B cell (primary cell): ENCODE measurements around the gene FUCA2. TPM values are rescaled to one million over a fixed set of nuclear protein-coding genes. Genes with fewer than 3 reads are reported as not detected.
A peak's percentile ranks its signal among the peaks of the same experiment; 100 is the strongest.

Experiments used
- ATAC-seq: fragments of 200-7000 bp; cut with Tn5 transposase; one replicate; pipeline ENCODE4 v1.10.0; 2021; ENCODE audit warnings: low read depth, mild to moderate bottlenecking, moderate number of reproducible peaks, moderate library complexity
- CTCF ChIA-PET: fragments of 350-600 bp; sonication (Branson Sonifier 250); formaldehyde crosslinking; loops from one replicate; lab custom pipeline; 2021; ENCODE audit warnings: antibody characterized with exemption, inconsistent platforms; lab: Charles Lee
- POLR2A ChIA-PET: fragments of 350-600 bp; sonication (Branson Sonifier 250); formaldehyde crosslinking; loops from one replicate; lab custom pipeline; 2021; ENCODE audit warnings: antibody characterized with exemption; lab: Charles Lee
- DNase-seq: peaks from one replicate; pipeline ENCODE4 v3.0.0; 2013
- H2AFZ ChIP-seq: 2 replicates; pipeline ENCODE4 v1.6.1; 2012; ENCODE audit warnings: mild to moderate bottlenecking, low read depth, low read length; ENCODE audit not compliant: insufficient read depth, poor library complexity, severe bottlenecking
- H3K27ac ChIP-seq, 2 donors: 1 replicate in 1 of 2; 2 replicates in 1 of 2; pipeline ENCODE4 v1.5.1; 2012 to 2013; ENCODE audit warnings: low read length in 2 of 2, mild to moderate bottlenecking in 2 of 2, moderate library complexity in 1 of 2
- H3K27me3 ChIP-seq, 4 experiments: fragments of 200-600 bp in 1 of 4; sonication (generic) in 1 of 4; replicated peaks in 1 of 4; 1 replicate in 2 of 4; 2 replicates in 2 of 4; pipeline versions ENCODE4 v1.6.1 to v1.7.0; 2013 to 2016; ENCODE audit warnings: low read length in 3 of 4, mild to moderate bottlenecking in 2 of 4, mixed read lengths in 1 of 4, moderate library complexity in 1 of 4; ENCODE audit not compliant: insufficient read depth in 4 of 4, control insufficient read depth in 3 of 4; ENCODE audit errors: control extremely low read depth in 1 of 4
- H3K36me3 ChIP-seq, 2 experiments: replicated peaks in 1 of 2; 1 replicate in 1 of 2; 2 replicates in 1 of 2; pipeline versions ENCODE4 v1.6.1 to v1.7.1; 2013; ENCODE audit warnings: low read length in 1 of 2; ENCODE audit not compliant: insufficient read depth in 2 of 2, control insufficient read depth in 1 of 2; ENCODE audit errors: control extremely low read depth in 1 of 2, extremely low read depth in 1 of 2
- H3K4me1 ChIP-seq, 2 donors: fragments of 200-600 bp in 1 of 2; sonication (generic) in 1 of 2; 1 replicate in 1 of 2; 2 replicates in 1 of 2; pipeline versions ENCODE4 v1.5.1 to v1.6.1; 2013 to 2017; ENCODE audit warnings: low read length in 2 of 2; ENCODE audit not compliant: control insufficient read depth in 2 of 2, insufficient read depth in 2 of 2
- H3K4me2 ChIP-seq: replicated peaks from 2 replicates; pipeline ENCODE3; 2012; ENCODE audit warnings: mild to moderate bottlenecking, low read depth, low read length; ENCODE audit not compliant: poor library complexity, severe bottlenecking
- H3K4me3 ChIP-seq, 5 experiments: fragments of 200-600 bp in 1 of 5; sonication (generic) in 1 of 5; 1 replicate in 3 of 5; 2 replicates in 2 of 5; pipeline versions ENCODE4 v1.5.1 to v1.7.0; 2011 to 2016; ENCODE audit warnings: low read length in 4 of 5, mild to moderate bottlenecking in 4 of 5, low read depth in 2 of 5, control low read depth in 1 of 5, moderate library complexity in 1 of 5; ENCODE audit not compliant: insufficient read depth in 1 of 5; ENCODE audit errors: control extremely low read depth in 1 of 5, extremely low read depth in 1 of 5
- H3K79me2 ChIP-seq: fragments of 200-600 bp; sonication (generic); one replicate; pipeline ENCODE4 v1.6.0; 2016; ENCODE audit warnings: low read length; ENCODE audit not compliant: control insufficient read depth, insufficient read depth
- H3K9ac ChIP-seq: fragments of 200-600 bp; sonication (generic); 2 replicates; pipeline ENCODE4 v1.6.1; 2017; ENCODE audit warnings: mild to moderate bottlenecking, low read length, moderate library complexity
- H3K9me3 ChIP-seq, 3 donors: one replicate each; pipeline versions ENCODE4 v1.6.1 to v1.7.1; 2013; ENCODE audit warnings: low read length in 2 of 3; ENCODE audit not compliant: control insufficient read depth in 2 of 3, insufficient read depth in 1 of 3; ENCODE audit errors: control extremely low read depth in 1 of 3
- H4K20me1 ChIP-seq: 2 replicates; pipeline ENCODE4 v1.6.0; 2012; ENCODE audit warnings: mild to moderate bottlenecking, low read length; ENCODE audit not compliant: insufficient read depth, control insufficient read depth, poor library complexity, severe bottlenecking
- H3K27ac Mint-ChIP-seq: one replicate; pipeline ENCODE4 v1.8.0; 2021; ENCODE audit warnings: mixed read lengths
- H3K27me3 Mint-ChIP-seq: one replicate; pipeline ENCODE4 v1.8.0; 2021; ENCODE audit warnings: mixed read lengths
- H3K4me1 Mint-ChIP-seq: one replicate; pipeline ENCODE4 v1.8.0; 2021; ENCODE audit warnings: mixed read lengths
- H3K4me3 Mint-ChIP-seq: one replicate; pipeline ENCODE4 v1.8.0; 2021; ENCODE audit warnings: mixed read lengths
- H3K9me3 Mint-ChIP-seq: one replicate; pipeline ENCODE4 v1.8.0; 2022; ENCODE audit warnings: mixed read lengths; ENCODE audit not compliant: insufficient read depth
- EZH2 ChIP-seq: IDR thresholded peaks from 2 replicates; pipeline ENCODE4 v1.6.1; 2012; ENCODE audit warnings: borderline replicate concordance, low read depth, mild to moderate bottlenecking, moderate library complexity, low read length; ENCODE audit not compliant: insufficient read depth, poor library complexity, severe bottlenecking
- WGBS: methylation state at CpG from one replicate; pipeline ENCODE4 v1.1.5; 2013; ENCODE audit warnings: missing lambda C conversion rate; ENCODE audit not compliant: insufficient coverage; 5-methylcytosine and 5-hydroxymethylcytosine counted together
- intact Hi-C: fragments of 100-400 bp; cut with micrococcal nuclease; formaldehyde crosslinking; loops from one replicate; pipeline ENCODE4 v1.10.0; 2022
- polyA plus RNA-seq: library from polyadenylated mRNA; depleted of rRNA; stranded (reverse); fragments of >200 nt; gene quantifications from 2 replicates; pipeline ENCODE4 v1.2.3, GENCODE V29; 2012
- total RNA-seq, 2 donors: library from RNA; stranded (reverse); fragments of 120-200 nt in 1 of 2; gene quantifications; 1 replicate in 1 of 2; 2 replicates in 1 of 2; pipeline versions ENCODE4 v1.2.3 to v1.2.4, GENCODE V29; 2013 to 2022
- TF ChIP-seq, protein P1 (sequence below): fragments of 200-600 bp; IDR thresholded peaks from one replicate; pipeline ENCODE4 v1.8.0; 2022; ENCODE audit warnings: antibody characterized with exemption, mild to moderate bottlenecking

FUCA2 gene
- total and polyA plus RNA-seq, 2 donors (not counting 1 experiment from before 2014, with no cell fraction given), result 3.6 to 8.3 TPM

DNA sequence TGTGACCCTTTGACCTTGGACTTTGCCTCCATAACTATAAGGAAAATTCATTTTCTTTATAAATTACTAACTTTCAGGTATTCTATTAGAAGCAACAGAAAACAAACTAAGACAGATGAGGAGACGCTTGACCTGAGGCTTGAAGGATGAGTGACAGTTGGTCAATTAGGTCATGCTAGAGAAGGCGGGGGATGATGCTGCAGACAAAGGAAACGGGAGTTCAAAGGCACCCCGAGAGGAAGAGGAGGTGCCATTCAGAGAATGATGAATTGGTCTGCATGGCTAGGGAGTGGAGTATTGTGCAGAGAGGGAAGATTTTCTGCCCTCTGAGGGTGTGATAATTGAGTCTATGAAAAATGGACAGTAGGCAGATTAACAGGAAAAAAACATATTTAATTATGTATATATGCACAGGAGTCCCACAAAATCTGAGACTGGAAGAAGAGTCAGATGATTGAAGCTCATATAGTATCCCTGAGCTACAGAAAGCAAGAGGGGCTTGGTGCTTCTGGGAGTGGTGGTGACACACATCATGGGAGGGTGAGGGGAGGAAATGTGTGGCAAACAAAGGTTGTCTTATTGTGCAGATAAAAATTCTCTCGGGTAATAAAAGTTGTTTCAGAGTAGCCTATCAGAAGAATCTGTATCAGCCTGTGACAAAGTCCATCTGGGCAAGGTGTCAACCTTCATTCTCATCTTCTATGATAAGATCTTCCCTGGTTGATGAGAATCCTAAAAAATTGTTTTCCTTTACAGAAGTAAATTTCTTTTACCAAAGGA, 20.4 kb upstream of the FUCA2 start:
- H3K27ac Mint-ChIP-seq, result no peak overlapping the region
- Histone ChIP-seq H3K9ac (no peak overlapping the region), H3K27ac (no peak overlapping the region), H3K36me3 (no peaks in the 10 kb centered on the region), H3K79me2 (no peaks in the 10 kb centered on the region), H2AFZ (no peak overlapping the region), H4K20me1 (no peaks in the 10 kb centered on the region), H3K4me1 (peaks cover 25 to 27% of the 10 kb centered on the region in 2 donors), H3K4me3 (no peak overlapping the region), H3K27me3 (no peaks in the 10 kb centered on the region), H3K9me3 (no peaks in the 10 kb centered on the region), H3K4me2 (no peak overlapping the region)
- intact Hi-C loops, result no loop called here
- no peak for TF ChIP-seq EZH2
- TF ChIP-seq, protein P1, sequence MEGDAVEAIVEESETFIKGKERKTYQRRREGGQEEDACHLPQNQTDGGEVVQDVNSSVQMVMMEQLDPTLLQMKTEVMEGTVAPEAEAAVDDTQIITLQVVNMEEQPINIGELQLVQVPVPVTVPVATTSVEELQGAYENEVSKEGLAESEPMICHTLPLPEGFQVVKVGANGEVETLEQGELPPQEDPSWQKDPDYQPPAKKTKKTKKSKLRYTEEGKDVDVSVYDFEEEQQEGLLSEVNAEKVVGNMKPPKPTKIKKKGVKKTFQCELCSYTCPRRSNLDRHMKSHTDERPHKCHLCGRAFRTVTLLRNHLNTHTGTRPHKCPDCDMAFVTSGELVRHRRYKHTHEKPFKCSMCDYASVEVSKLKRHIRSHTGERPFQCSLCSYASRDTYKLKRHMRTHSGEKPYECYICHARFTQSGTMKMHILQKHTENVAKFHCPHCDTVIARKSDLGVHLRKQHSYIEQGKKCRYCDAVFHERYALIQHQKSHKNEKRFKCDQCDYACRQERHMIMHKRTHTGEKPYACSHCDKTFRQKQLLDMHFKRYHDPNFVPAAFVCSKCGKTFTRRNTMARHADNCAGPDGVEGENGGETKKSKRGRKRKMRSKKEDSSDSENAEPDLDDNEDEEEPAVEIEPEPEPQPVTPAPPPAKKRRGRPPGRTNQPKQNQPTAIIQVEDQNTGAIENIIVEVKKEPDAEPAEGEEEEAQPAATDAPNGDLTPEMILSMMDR, result no peak
- no peak overlapping the region for H3K4me3 Mint-ChIP-seq
- no peaks in the 10 kb centered on the region for H3K9me3 Mint-ChIP-seq
- DNase-seq, result no peak
- ChIA-PET POLR2A (no interaction called here), CTCF (interaction anchor here (1.4 to 1.6 kb wide), 2 partner anchors 19 to 43 kb away, joined by 4 to 6 read pairs; no protein-coding TSS in a partner anchor)
- H3K4me1 Mint-ChIP-seq, result peaks cover 26% of the 10 kb centered on the region
- 96% methylated on average over 3 of the region's 5 CpGs for WGBS
- ATAC-seq, result no peak
- H3K27me3 Mint-ChIP-seq, result no peaks in the 10 kb centered on the region

DNA sequence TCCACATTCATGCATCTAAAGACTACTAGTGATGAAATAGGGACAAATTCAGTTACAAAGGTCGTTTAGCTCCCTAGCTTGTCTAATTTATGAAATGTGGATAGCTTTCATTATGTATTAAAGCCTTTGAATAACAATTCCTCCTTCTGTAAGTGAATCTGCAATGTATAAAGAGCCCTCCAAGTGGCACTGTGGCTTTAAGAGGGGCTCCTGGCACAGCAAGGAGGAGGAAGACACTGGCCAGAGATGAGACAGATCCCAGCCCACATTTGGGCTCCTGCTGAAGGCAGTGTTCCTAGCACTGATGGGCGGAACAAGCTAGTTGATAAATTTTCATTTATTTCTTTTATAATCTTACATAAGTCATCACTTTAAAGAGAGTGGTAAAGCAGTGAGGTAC, 17.6 kb upstream of the FUCA2 start:
- Histone ChIP-seq H3K9me3 (no peaks in the 10 kb centered on the region), H2AFZ (peak overlapping the region; percentile 8), H3K36me3 (no peaks in the 10 kb centered on the region), H3K4me3 (no peak overlapping the region), H4K20me1 (no peaks in the 10 kb centered on the region), H3K79me2 (no peaks in the 10 kb centered on the region), H3K27me3 (no peaks in the 10 kb centered on the region), H3K4me1 (peaks cover 8 to 11% of the 10 kb centered on the region in 2 donors), H3K9ac (no peak overlapping the region), H3K4me2 (no peak overlapping the region), H3K27ac (peak overlapping the region in 1 of 2 donors; percentile 70)
- H3K4me3 Mint-ChIP-seq, result no peak overlapping the region
- WGBS, result no CpG with 5 or more reads among the region's 2 CpGs
- no peaks in the 10 kb centered on the region for H3K9me3 Mint-ChIP-seq
- no peak overlapping the region for H3K27ac Mint-ChIP-seq
- H3K4me1 Mint-ChIP-seq, result peaks cover 9% of the 10 kb centered on the region
- no peaks in the 10 kb centered on the region for H3K27me3 Mint-ChIP-seq
- no peak for TF ChIP-seq EZH2
- TF ChIP-seq, protein P1, result no peak
- POLR2A ChIA-PET, result no interaction called here
- ATAC-seq (no peak), DNase-seq (no peak)
- CTCF ChIA-PET, result interaction anchor here (0.7 to 1.2 kb wide), 3 partner anchors 13 to 319 kb away, joined by 3 to 4 read pairs (median 3); no protein-coding TSS in a partner anchor
- intact Hi-C loops, result no loop called here
